Heart left ventricle (tissue), 16 donors: ENCODE data around the gene LCE3E. TPM values are rescaled to one million over a fixed set of nuclear protein-coding genes. Genes with fewer than 3 reads are reported as not detected.
"Not testable (repeated sequence)": the region's sequence is repeated elsewhere in the genome, so short reads cannot be mapped to it uniquely, and the experiment has no call there.

Experiments used
- ATAC-seq, 4 donors: fragments of 200-7000 bp; cut with Tn5 transposase; one replicate each; pipeline ENCODE4 v1.9.1; 2020 to 2022; ENCODE audit warnings: moderate library complexity in 4 of 4, mild to moderate bottlenecking in 3 of 4, moderate number of reproducible peaks in 1 of 4
- DNase-seq, 5 donors: peaks; one replicate each; pipeline ENCODE4 v3.0.0-alpha.2; 2020
- H3K27ac ChIP-seq, 12 donors: fragments of 200-600 bp; sonication (generic) in 4 of 12; one replicate each; pipeline versions ENCODE4 v1.5.0 to v1.8.0; 2016 to 2022; ENCODE audit warnings: mild to moderate bottlenecking in 2 of 12
- H3K27me3 ChIP-seq, 9 donors: fragments of 200-600 bp; sonication (generic) in 2 of 9; one replicate each; pipeline versions ENCODE4 v1.5.1 to v1.8.0; 2016 to 2022; ENCODE audit warnings: mild to moderate bottlenecking in 3 of 9
- H3K36me3 ChIP-seq, 9 donors: fragments of 200-600 bp; sonication (generic) in 2 of 9; one replicate each; pipeline versions ENCODE4 v1.5.0 to v1.8.0; 2018 to 2022; ENCODE audit warnings: mild to moderate bottlenecking in 2 of 9
- H3K4me1 ChIP-seq, 12 donors: fragments of 200-600 bp; sonication (generic) in 4 of 12; one replicate each; pipeline versions ENCODE4 v1.5.0 to v1.8.0; 2016 to 2022; ENCODE audit warnings: mild to moderate bottlenecking in 3 of 12
- H3K4me3 ChIP-seq, 12 donors: fragments of 200-600 bp; sonication (generic) in 4 of 12; one replicate each; pipeline versions ENCODE4 v1.5.0 to v1.8.0; 2017 to 2022; ENCODE audit warnings: mild to moderate bottlenecking in 9 of 12, moderate library complexity in 4 of 12
- H3K9me3 ChIP-seq, 12 donors: fragments of 200-600 bp; sonication (generic) in 4 of 12; one replicate each; pipeline versions ENCODE4 v1.5.0 to v1.8.0; 2016 to 2022; ENCODE audit warnings: mild to moderate bottlenecking in 1 of 12
- POLR2A ChIP-seq, 2 donors: fragments of 450-650 bp; IDR thresholded peaks; one replicate each; pipeline ENCODE4 v1.6.1; 2017; ENCODE audit warnings: antibody characterized with exemption in 2 of 2, mild to moderate bottlenecking in 2 of 2, moderate library complexity in 2 of 2
- WGBS, 4 donors: extraction: QIAGEN DNeasy Blood & Tissue Kit in 2 of 4; methylation state at CpG; one replicate each; pipeline versions ENCODE4 v1.1.5 to v1.1.7; 2013 to 2018; 5-methylcytosine and 5-hydroxymethylcytosine counted together
- intact Hi-C, 10 donors: fragments of 100-400 bp; cut with DNase I; formaldehyde crosslinking; loops; one replicate each; pipeline versions ENCODE4 v1.11.1 to v1.14.2; 2022
- polyA plus RNA-seq, 2 donors: library from polyadenylated mRNA; stranded (reverse); fragments of 200-250 nt; gene quantifications; one replicate each; pipeline ENCODE4 v1.2.3, GENCODE V29; 2013
- total RNA-seq, 9 donors: library from RNA; depleted of rRNA in 2 of 9; stranded (reverse); fragments of >200 nt in 2 of 9; fragmentation: NEBNext Ultra II Directional in 3 of 9; extraction: Animal tissue kit (Norgen Biotek cat#: 25700) in 3 of 9; gene quantifications; one replicate each; pipeline versions ENCODE4 v1.1.0 to v1.2.4, GENCODE V29; 2016 to 2023
- TF ChIP-seq, protein P1 (sequence below), 12 donors: fragments of 200-600 bp; sonication (generic) in 4 of 12; IDR thresholded peaks; one replicate each; pipeline versions ENCODE4 v1.5.0 to v1.8.0; 2018 to 2022; ENCODE audit warnings: antibody characterized with exemption in 12 of 12, mild to moderate bottlenecking in 5 of 12
- donor health status: ischemic (EF 13 %, LVEDD 7.1; RV severe dilation, severe dysfunction).
- donor health status: healthy with polysubstance abuse.
- donor health status: DM: no; HTN: yes; CAD: no.
- donor health status: DM: no; HTN: no; CAD: no.
- donor health status: ischemic (EF 25% LVEDD 6.9; RV normal size, moderate dysfunction).
- donor health status: ischemic (EF 25% LVEDD 5.7; RV mildly dilated, moderate dysfunction).
- donor health status: healthy.
- donor health status: DM: yes; HTN: yes; CAD: no.
- donor health status: ischemic (EF 35%, LVEDD 5.7; RV mildly dilated, moderate dysfunction).
- donor health status: nonischemic (EF 11% LVEDD 7.7; RV severe dilation, severe dysfunction).
- donor health status: DM: yes; HTN: yes; CAD: no.
- donor health status: PGD.
- donor health status: ischemic (EF 29% LVEDD 5.4; RV normal size, mild dysfunction).
- donor health status: nonischemic (EF 23%, LVEDD 6.1; RV moderate dilation, normal function).

The LCE3E gene
- total and polyA plus RNA-seq, 11 donors, result not detected

- TF ChIP-seq POLR2A (IDR thresholded peaks at IDR 0.05), result no peak
- TF ChIP-seq, protein P1, sequence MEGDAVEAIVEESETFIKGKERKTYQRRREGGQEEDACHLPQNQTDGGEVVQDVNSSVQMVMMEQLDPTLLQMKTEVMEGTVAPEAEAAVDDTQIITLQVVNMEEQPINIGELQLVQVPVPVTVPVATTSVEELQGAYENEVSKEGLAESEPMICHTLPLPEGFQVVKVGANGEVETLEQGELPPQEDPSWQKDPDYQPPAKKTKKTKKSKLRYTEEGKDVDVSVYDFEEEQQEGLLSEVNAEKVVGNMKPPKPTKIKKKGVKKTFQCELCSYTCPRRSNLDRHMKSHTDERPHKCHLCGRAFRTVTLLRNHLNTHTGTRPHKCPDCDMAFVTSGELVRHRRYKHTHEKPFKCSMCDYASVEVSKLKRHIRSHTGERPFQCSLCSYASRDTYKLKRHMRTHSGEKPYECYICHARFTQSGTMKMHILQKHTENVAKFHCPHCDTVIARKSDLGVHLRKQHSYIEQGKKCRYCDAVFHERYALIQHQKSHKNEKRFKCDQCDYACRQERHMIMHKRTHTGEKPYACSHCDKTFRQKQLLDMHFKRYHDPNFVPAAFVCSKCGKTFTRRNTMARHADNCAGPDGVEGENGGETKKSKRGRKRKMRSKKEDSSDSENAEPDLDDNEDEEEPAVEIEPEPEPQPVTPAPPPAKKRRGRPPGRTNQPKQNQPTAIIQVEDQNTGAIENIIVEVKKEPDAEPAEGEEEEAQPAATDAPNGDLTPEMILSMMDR (IDR thresholded peaks at IDR 0.05), result no peak
- Histone ChIP-seq H3K36me3 (no peaks in the 10 kb centered on the region), H3K27me3 (no peaks in the 10 kb centered on the region), H3K4me1 (no peaks in the 10 kb centered on the region), H3K27ac (no peak overlapping the region), H3K4me3 (no peak overlapping the region), H3K9me3 (peaks cover 0 to 33% (median 7%) of the 10 kb centered on the region in 12 donors)
- DNase-seq (no peak), ATAC-seq (no peak)
- intact Hi-C loops, result no loop called here
- WGBS, 4 donors, result 76 to 80% (median 77%) methylated on average over 14 of the region's 14 CpGs
Measured at GRCh38 chr1:152565535-152566215, 905 bp downstream of the LCE3E start.

- H3K27ac ChIP-seq, result no peak overlapping the region
- H3K9me3 ChIP-seq, result peaks cover 0 to 28% (median 5%) of the 10 kb centered on the region in 12 donors
- no peaks in the 10 kb centered on the region for H3K4me1 ChIP-seq
- H3K4me3 ChIP-seq, result no peak overlapping the region
- DNase-seq (no peak), ATAC-seq (no peak)
- TF ChIP-seq, protein P1 (IDR thresholded peaks at IDR 0.05), result no peak
- TF ChIP-seq POLR2A (IDR thresholded peaks at IDR 0.05), result no peak
- WGBS, 4 donors, result 47 to 60% (median 51%) methylated on average over 2 of the region's 2 CpGs
- H3K27me3 ChIP-seq, result no peaks in the 10 kb centered on the region
- no peaks in the 10 kb centered on the region for H3K36me3 ChIP-seq
- intact Hi-C loops, result no loop called here
Measured at GRCh38 chr1:152565115-152565514, 1.5 kb downstream of the LCE3E start.

- H3K36me3 ChIP-seq, ATAC-seq, H3K27me3 ChIP-seq, DNase-seq, intact Hi-C loops, H3K4me1 ChIP-seq, H3K27ac ChIP-seq, H3K4me3 ChIP-seq: not testable (repeated sequence)
- peaks cover 0 to 14% (median 0%) of the 10 kb centered on the region in 12 donors for H3K9me3 ChIP-seq
- WGBS, 4 donors, result 60 to 67% methylated on average over 1 of the region's 1 CpG; no CpG with 5 or more reads in 2 of the 4 donors
Measured at GRCh38 chr1:152548358-152548757, 18.2 kb downstream of the LCE3E start.

DNA sequence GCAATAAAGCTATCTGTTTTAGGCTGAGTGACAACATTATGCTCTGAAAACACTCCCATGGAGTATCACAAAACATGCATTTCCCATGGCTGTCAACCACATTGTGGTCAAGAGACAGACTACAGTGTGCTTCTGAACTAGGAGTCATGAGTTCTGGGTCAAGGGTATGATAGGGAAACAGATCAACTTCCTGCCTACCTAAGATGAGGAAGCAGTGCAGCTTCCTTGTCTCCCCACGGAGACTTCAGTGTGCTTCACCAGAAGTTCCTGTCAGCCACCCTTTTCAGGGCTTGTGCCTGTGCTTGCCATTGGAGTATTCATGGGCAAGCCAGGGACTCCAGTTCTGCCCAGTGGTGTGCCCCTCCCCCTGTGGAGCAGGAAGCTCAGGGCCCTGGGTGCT, 19.9 kb downstream of the LCE3E start:
- no peak overlapping the region for H3K4me3 ChIP-seq
- no peak for TF ChIP-seq POLR2A (IDR thresholded peaks at IDR 0.05)
- TF ChIP-seq, protein P1 (IDR thresholded peaks at IDR 0.05), result no peak
- peaks cover 0 to 12% (median 0%) of the 10 kb centered on the region in 12 donors for H3K9me3 ChIP-seq
- intact Hi-C loops, result no loop called here
- 46 to 80% (median 50%) methylated on average over 1 of the region's 1 CpG; no CpG with 5 or more reads in 1 of the 4 donors for WGBS, 4 donors
- ATAC-seq (no peak), DNase-seq (no peak)
- H3K4me1 ChIP-seq, result no peaks in the 10 kb centered on the region
- H3K36me3 ChIP-seq, result no peaks in the 10 kb centered on the region
- H3K27ac ChIP-seq, result no peak overlapping the region
- peaks cover 0 to 2% (median 0%) of the 10 kb centered on the region in 9 donors for H3K27me3 ChIP-seq
